ENCODE results near the gene RGS14. TPM values are rescaled to one million over a fixed set of nuclear protein-coding genes. Genes with fewer than 3 reads are reported as not detected.
"Not testable (repeated sequence)": the region's sequence is repeated elsewhere in the genome, so short reads cannot be mapped to it uniquely, and the experiment has no call there.

Gene RGS14
- total RNA-seq, 1 experiment from 2014 or later: 1.6 TPM

DNA sequence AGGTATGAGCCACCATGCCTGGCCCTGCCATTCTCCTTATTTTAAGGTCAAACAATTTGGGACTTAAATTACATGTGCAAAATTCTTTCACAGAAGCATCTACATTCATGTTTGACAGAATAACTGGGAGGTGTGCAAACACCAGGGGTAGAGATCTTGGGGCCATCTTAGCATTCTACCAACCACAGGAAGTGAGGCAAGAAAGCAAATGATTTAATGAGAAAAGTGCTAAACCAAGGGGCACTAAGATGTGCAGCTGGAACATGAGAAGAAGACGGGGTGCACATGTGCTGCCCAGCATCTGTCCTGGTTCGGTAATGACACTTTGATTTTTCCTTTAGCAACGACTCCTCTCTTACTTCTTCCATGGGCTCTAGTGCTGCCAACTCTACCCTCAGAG lies 52.9 kb downstream of the RGS14 start:
- no peaks in the 10 kb centered on the region for H3K4me1 ChIP-seq (replicated peaks)
- no peak for DNase-seq (ENCODE audit: low read depth in 1 of 2, low spot score in 2 of 2)
- peaks cover 2% of the 10 kb centered on the region; the same call in 1 of the 2 replicates for H3K27me3 ChIP-seq (replicated peaks)
- no peaks in the 10 kb centered on the region for H3K36me3 ChIP-seq
- H3K9me3 ChIP-seq (replicated peaks): no peaks in the 10 kb centered on the region
- no peak overlapping the region for H3K27ac ChIP-seq
- H3K4me3 ChIP-seq: no peak overlapping the region

DNA sequence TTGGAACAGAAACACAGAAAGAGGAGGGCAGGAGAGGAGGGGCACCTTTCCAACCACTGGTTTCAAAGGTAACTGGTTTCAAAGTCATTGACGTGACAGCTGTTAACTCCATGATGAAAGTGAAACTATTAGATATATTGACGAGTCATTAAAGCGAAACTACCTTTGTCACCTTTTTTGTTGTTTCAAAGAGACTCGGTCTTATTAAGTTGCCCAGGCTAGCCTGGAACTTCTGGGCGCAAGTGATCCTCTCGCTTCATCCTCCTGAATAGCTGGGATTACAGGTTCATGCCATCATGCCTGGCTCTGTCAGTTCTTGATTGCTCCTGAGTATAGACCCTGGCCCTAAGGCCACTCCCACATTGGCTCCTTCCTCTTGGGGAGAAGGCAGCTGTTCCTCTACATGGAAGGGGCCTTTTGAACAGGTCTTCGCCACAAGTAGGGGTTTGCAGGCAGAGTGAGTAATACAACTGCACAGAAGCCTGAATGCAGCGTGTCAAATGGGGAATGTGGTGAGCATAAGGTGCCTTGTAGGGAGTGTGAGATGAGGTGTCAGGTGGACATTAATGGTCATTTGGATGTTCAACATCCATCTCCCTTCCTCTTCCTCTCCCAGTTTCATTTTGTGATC lies 55.0 kb downstream of the RGS14 start:
- no peaks in the 10 kb centered on the region; the same call in 1 of the 2 replicates for H3K27me3 ChIP-seq (replicated peaks)
- H3K36me3 ChIP-seq: no peaks in the 10 kb centered on the region
- H3K27ac ChIP-seq: no peak overlapping the region
- no peak for DNase-seq (ENCODE audit: low read depth in 1 of 2, low spot score in 2 of 2)
- no peaks in the 10 kb centered on the region for H3K9me3 ChIP-seq (replicated peaks)
- no peak overlapping the region for H3K4me3 ChIP-seq
- H3K4me1 ChIP-seq (replicated peaks): no peaks in the 10 kb centered on the region

DNA sequence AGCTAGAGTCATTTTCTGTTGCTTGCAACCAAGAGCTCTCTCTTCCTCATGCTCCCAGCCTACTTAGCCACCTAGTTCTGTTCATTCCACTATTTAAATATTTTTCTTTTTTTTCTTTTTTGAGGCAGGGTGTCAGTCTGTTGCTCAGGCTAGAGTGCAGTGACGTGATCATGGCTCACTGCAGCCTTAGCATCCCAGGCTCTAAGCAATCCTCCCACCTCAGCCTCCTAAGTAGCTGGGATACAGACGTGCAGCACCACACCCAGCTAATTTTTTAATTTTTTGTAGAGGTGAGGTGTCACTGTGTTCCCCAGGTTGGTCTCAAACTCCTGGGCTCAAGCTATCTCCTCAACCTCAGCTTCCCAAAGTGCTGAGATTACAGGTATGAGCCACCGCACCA lies 56.8 kb downstream of the RGS14 start:
- DNase-seq (ENCODE audit: low read depth in 1 of 2, low spot score in 2 of 2): no peak
- Histone ChIP-seq H3K36me3 (no peaks in the 10 kb centered on the region), H3K27ac (no peak overlapping the region), H3K9me3 (replicated peaks) (no peaks in the 10 kb centered on the region), H3K4me1 (replicated peaks) (no peaks in the 10 kb centered on the region), H3K27me3 (replicated peaks) (no peaks in the 10 kb centered on the region; the same call in 1 of the 2 replicates), H3K4me3 (no peak overlapping the region)

DNA sequence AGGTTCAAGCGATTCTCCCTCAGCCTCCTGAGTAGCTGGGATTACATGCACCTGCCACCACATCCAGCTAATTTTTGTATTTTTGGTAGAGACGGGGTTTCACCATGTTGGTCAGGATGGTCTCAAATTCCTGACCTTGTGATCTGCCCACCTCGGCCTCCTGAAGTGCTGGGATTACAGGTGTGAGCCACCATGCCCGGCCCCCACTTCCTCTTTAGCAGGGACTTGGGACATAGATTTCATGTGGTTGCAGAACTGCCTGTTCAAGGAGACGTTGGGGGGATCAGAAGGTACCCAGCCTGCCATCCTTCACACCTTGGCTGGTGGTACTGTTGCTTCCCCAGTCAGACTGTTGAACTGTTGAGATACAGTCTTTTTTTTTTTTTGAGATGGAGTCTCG lies 59.4 kb downstream of the RGS14 start:
- H3K4me3 ChIP-seq; H3K27ac ChIP-seq; H3K27me3 ChIP-seq (replicated peaks); H3K4me1 ChIP-seq (replicated peaks); DNase-seq (ENCODE audit: low read depth in 1 of 2, low spot score in 2 of 2); H3K9me3 ChIP-seq (replicated peaks); H3K36me3 ChIP-seq: not testable (repeated sequence)

DNA sequence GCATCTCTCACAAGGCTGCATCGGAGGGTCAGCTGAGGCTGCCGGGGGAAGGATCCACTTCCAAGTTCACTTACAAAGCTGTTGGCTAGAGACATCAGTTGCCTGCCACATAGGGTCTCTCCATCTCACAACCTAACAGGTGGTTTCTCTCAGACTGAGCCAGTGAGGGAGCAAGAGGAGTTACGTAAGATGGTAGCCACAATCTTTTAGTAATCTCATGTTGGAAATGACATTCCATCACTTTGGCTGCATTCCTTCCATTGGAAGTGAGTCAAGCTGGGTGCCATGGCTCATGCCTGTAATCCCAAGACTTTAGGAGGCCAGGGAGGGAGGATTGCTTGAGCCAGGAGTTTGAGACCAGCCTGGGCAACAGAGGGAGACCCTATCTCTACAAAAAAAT lies 61.3 kb downstream of the RGS14 start:
- Histone ChIP-seq H3K27ac (no peak overlapping the region), H3K4me1 (replicated peaks) (no peaks in the 10 kb centered on the region), H3K36me3 (no peaks in the 10 kb centered on the region), H3K27me3 (replicated peaks) (no peaks in the 10 kb centered on the region), H3K9me3 (replicated peaks) (no peaks in the 10 kb centered on the region), H3K4me3 (no peak overlapping the region)
- DNase-seq (ENCODE audit: low read depth in 1 of 2, low spot score in 2 of 2): no peak

DNA sequence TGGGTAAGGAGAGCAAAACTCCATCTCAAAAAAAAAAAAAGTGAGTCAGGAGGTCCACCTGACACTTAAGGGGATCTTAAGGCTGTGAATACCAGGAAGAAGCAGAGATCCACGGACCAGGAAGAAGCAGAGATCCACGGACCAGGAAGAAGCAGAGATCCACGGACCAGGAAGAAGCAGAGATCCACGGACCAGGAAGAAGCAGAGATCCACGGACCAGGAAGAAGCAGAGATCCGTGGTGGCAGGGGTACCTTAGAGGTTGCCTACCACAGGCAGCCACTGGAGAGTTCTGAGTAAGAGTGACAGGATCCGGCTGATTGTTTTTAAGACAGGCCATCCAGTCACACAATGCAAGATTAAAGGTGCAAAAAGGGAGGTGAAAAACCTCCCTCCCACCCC lies 62.7 kb downstream of the RGS14 start:
- H3K36me3 ChIP-seq; DNase-seq (ENCODE audit: low read depth in 1 of 2, low spot score in 2 of 2); H3K27ac ChIP-seq; H3K4me1 ChIP-seq (replicated peaks); H3K9me3 ChIP-seq (replicated peaks); H3K4me3 ChIP-seq; H3K27me3 ChIP-seq (replicated peaks): not testable (repeated sequence)

DNA sequence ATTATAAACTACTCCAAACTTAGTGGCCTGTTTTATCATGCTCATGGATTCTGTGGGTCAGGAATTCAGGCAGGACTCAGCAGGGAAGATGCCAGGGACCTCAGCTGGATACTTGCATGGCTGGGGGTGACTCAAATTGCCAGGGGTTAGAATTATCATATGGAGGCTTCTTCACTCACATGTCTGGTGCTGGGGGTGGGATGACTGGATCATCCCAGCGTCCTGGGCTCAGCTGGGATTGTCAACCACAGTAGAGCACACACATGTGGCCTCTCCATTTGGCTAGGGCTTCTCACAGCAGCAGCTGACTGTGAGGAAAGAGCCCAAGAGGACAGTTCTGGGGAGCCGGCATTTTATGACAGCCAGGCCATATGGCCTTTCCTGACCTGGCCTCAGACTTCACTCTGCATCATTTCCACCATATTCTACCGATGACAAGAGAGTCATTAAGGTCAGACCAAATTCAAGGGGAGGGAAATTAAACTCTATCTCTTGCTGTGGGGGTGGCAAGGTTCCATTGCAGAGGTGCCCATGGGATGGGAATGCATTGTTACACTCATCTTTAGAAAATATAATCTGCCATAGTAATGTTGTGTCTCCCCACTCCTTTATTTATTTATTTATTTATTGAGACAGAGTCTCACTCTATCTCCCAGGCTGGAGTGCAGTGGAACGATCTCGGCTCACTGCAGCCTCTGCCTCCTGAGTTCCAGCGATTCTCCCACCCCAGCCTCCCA lies 63.5 kb downstream of the RGS14 start:
- no peak for DNase-seq (ENCODE audit: low read depth in 1 of 2, low spot score in 2 of 2)
- Histone ChIP-seq H3K36me3 (no peaks in the 10 kb centered on the region), H3K9me3 (replicated peaks) (no peaks in the 10 kb centered on the region), H3K27ac (no peak overlapping the region), H3K4me1 (replicated peaks) (peaks cover 8% of the 10 kb centered on the region), H3K4me3 (no peak overlapping the region), H3K27me3 (replicated peaks) (no peaks in the 10 kb centered on the region)

Other genes with a start within 250 kb of the RGS14 start
- gene NSD1, start 224.2 kb upstream of the RGS14 start, total RNA-seq (2014; rRNA removed; shearing (Covaris generic)): 41.4 and 47.7 TPM in 2 replicates
- gene RAB24, start 54.2 kb upstream of the RGS14 start, total RNA-seq (2014; rRNA removed; shearing (Covaris generic)): 37.6 and 56.2 TPM in 2 replicates
- 456 and 457 TPM in 2 replicates for gene PRELID1, start 54.1 kb upstream of the RGS14 start, total RNA-seq (2014; rRNA removed; shearing (Covaris generic))
- 121 and 296 TPM in 2 replicates for gene MXD3, start 46.0 kb upstream of the RGS14 start, total RNA-seq (2014; rRNA removed; shearing (Covaris generic))
- gene LMAN2, start 6.3 kb upstream of the RGS14 start, total RNA-seq (2014; rRNA removed; shearing (Covaris generic)): 360 and 397 TPM in 2 replicates
- not detected in 2 replicates for gene SLC34A1, start 26.5 kb downstream of the RGS14 start, total RNA-seq (2014; rRNA removed; shearing (Covaris generic))
- gene PFN3, start 42.7 kb downstream of the RGS14 start, total RNA-seq (2014; rRNA removed; shearing (Covaris generic)): not detected in 2 replicates
- 0.74 and 3.9 TPM in 2 replicates for gene F12, start 51.6 kb downstream of the RGS14 start, total RNA-seq (2014; rRNA removed; shearing (Covaris generic))
- gene GRK6, start 68.8 kb downstream of the RGS14 start, total RNA-seq (2014; rRNA removed; shearing (Covaris generic)): 103 and 113 TPM in 2 replicates
- 7.4 and 12.6 TPM in 2 replicates for gene PRR7, start 88.9 kb downstream of the RGS14 start, total RNA-seq (2014; rRNA removed; shearing (Covaris generic))
- 147 and 149 TPM in 2 replicates for gene DBN1, start 115.7 kb downstream of the RGS14 start, total RNA-seq (2014; rRNA removed; shearing (Covaris generic))
- gene PDLIM7, start 139.7 kb downstream of the RGS14 start, total RNA-seq (2014; rRNA removed; shearing (Covaris generic)): 175 and 274 TPM in 2 replicates
- gene DOK3, start 151.9 kb downstream of the RGS14 start, total RNA-seq (2014; rRNA removed; shearing (Covaris generic)): 1.8 and 4.2 TPM in 2 replicates
- gene DDX41, start 159.0 kb downstream of the RGS14 start, total RNA-seq (2014; rRNA removed; shearing (Covaris generic)): 131 and 150 TPM in 2 replicates
- gene FAM193B, start 196.6 kb downstream of the RGS14 start, total RNA-seq (2014; rRNA removed; shearing (Covaris generic)): 24.9 and 29.9 TPM in 2 replicates
- gene TMED9, start 234.3 kb downstream of the RGS14 start, total RNA-seq (2014; rRNA removed; shearing (Covaris generic)): 141 and 148 TPM in 2 replicates
- 37.9 and 53.0 TPM in 2 replicates for gene B4GALT7, start 242.2 kb downstream of the RGS14 start, total RNA-seq (2014; rRNA removed; shearing (Covaris generic))